CD14-positive monocyte (primary cell): ENCODE results near the gene FBXO4. TPM values are rescaled to one million over a fixed set of nuclear protein-coding genes. Genes with fewer than 3 reads are reported as not detected.

ENCODE experiments used
- DNase-seq, 3 donors: peaks; one replicate each; pipeline ENCODE4 v3.0.0-alpha.2; 2011 to 2022
- H2AFZ ChIP-seq: 2 replicates; pipeline ENCODE4 v1.6.0; 2012; ENCODE audit warnings: mild to moderate bottlenecking, low read depth, low read length, inconsistent platforms; ENCODE audit not compliant: insufficient read depth, poor library complexity, severe bottlenecking
- H3K27ac ChIP-seq, 2 donors: 1 replicate in 1 of 2; 2 replicates in 1 of 2; pipeline ENCODE4 v1.5.1; 2012 to 2013; ENCODE audit warnings: low read length in 2 of 2, control low read depth in 1 of 2, inconsistent platforms in 1 of 2, low read depth in 1 of 2, mild to moderate bottlenecking in 1 of 2
- H3K27me3 ChIP-seq, 2 donors: one replicate each; pipeline versions ENCODE4 v1.6.0 to v1.6.1; 2011 to 2013; ENCODE audit warnings: low read length in 2 of 2; ENCODE audit not compliant: control insufficient read depth in 2 of 2, insufficient read depth in 2 of 2
- H3K36me3 ChIP-seq, 2 donors: replicated peaks in 1 of 2; 1 replicate in 1 of 2; 2 replicates in 1 of 2; pipeline versions ENCODE4 v1.5.1 to v1.6.1; 2012 to 2013; ENCODE audit warnings: low read length in 2 of 2, control low read depth in 1 of 2, inconsistent platforms in 1 of 2, mild to moderate bottlenecking in 1 of 2; ENCODE audit not compliant: insufficient read depth in 2 of 2, control insufficient read depth in 1 of 2
- H3K4me1 ChIP-seq, 2 donors: 1 replicate in 1 of 2; 2 replicates in 1 of 2; pipeline versions ENCODE4 v1.5.1 to v1.6.1; 2012 to 2013; ENCODE audit warnings: low read length in 2 of 2, control low read depth in 1 of 2, inconsistent platforms in 1 of 2, mild to moderate bottlenecking in 1 of 2, moderate library complexity in 1 of 2; ENCODE audit not compliant: insufficient read depth in 2 of 2, control insufficient read depth in 1 of 2
- H3K4me2 ChIP-seq: replicated peaks from 2 replicates; pipeline ENCODE3; 2012; ENCODE audit warnings: low read length, moderate library complexity, mild to moderate bottlenecking; ENCODE audit not compliant: poor library complexity, severe bottlenecking; ENCODE audit errors: extremely low read depth
- H3K4me3 ChIP-seq, 3 experiments: fragments of 200-600 bp in 1 of 3; sonication (generic) in 1 of 3; replicated peaks in 1 of 3; 1 replicate in 2 of 3; 2 replicates in 1 of 3; pipeline ENCODE4 v1.5.1; 2011 to 2013; ENCODE audit warnings: low read length in 3 of 3, mild to moderate bottlenecking in 3 of 3, control low read depth in 2 of 3, low read depth in 2 of 3, inconsistent platforms in 1 of 3, moderate library complexity in 1 of 3
- H3K79me2 ChIP-seq: 2 replicates; pipeline ENCODE4 v1.6.0; 2012; ENCODE audit warnings: mild to moderate bottlenecking, control low read depth, inconsistent platforms, low read length, moderate library complexity; ENCODE audit not compliant: insufficient read depth
- H3K9ac ChIP-seq: 2 replicates; pipeline ENCODE4 v1.6.0; 2017; ENCODE audit warnings: low read length, mild to moderate bottlenecking; ENCODE audit not compliant: insufficient read depth, poor library complexity, severe bottlenecking
- H3K9me3 ChIP-seq, 2 donors: replicated peaks in 1 of 2; 1 replicate in 1 of 2; 2 replicates in 1 of 2; pipeline versions ENCODE4 v1.5.1 to v1.6.1; 2012 to 2013; ENCODE audit warnings: low read length in 2 of 2, control low read depth in 1 of 2; ENCODE audit not compliant: control insufficient read depth in 1 of 2, insufficient read depth in 1 of 2
- H4K20me1 ChIP-seq: 2 replicates; pipeline ENCODE4 v1.6.0; 2012; ENCODE audit warnings: mild to moderate bottlenecking, low read length, control low read depth, moderate library complexity; ENCODE audit not compliant: insufficient read depth
- H3K27ac Mint-ChIP-seq, 7 donors: one replicate each; pipeline ENCODE4 v1.8.0; 2020; ENCODE audit warnings: mild to moderate bottlenecking in 7 of 7, mixed read lengths in 7 of 7, moderate library complexity in 6 of 7, inconsistent platforms in 2 of 7
- H3K27me3 Mint-ChIP-seq, 3 donors: one replicate each; pipeline ENCODE4 v1.8.0; 2021 to 2022; ENCODE audit warnings: low read depth in 3 of 3, mild to moderate bottlenecking in 3 of 3, mixed read lengths in 3 of 3, moderate library complexity in 3 of 3, inconsistent platforms in 1 of 3
- H3K36me3 Mint-ChIP-seq, 2 donors: one replicate each; pipeline ENCODE4 v1.8.0; 2020; ENCODE audit warnings: mixed read lengths in 2 of 2, inconsistent platforms in 1 of 2, mild to moderate bottlenecking in 1 of 2
- H3K4me1 Mint-ChIP-seq: one replicate; pipeline ENCODE4 v1.8.0; 2020; ENCODE audit warnings: mild to moderate bottlenecking, mixed read lengths
- H3K4me3 Mint-ChIP-seq, 2 donors: one replicate each; pipeline ENCODE4 v1.8.0; 2020; ENCODE audit warnings: mild to moderate bottlenecking in 2 of 2, mixed read lengths in 2 of 2, moderate library complexity in 1 of 2
- H3K9me3 Mint-ChIP-seq, 7 donors: one replicate each; pipeline ENCODE4 v1.8.0; 2020 to 2022; ENCODE audit warnings: mixed read lengths in 7 of 7, mild to moderate bottlenecking in 6 of 7, moderate library complexity in 6 of 7, inconsistent platforms in 2 of 7
- CTCF ChIP-seq: fragments of 200-600 bp; IDR thresholded peaks from one replicate; pipeline ENCODE4 v1.8.0; 2022; ENCODE audit warnings: antibody characterized with exemption, mild to moderate bottlenecking
- WGBS: methylation state at CpG from one replicate; pipeline ENCODE4 v1.1.5; 2013; ENCODE audit warnings: missing lambda C conversion rate; ENCODE audit not compliant: insufficient coverage; 5-methylcytosine and 5-hydroxymethylcytosine counted together
- intact Hi-C, 2 donors: fragments of 100-400 bp; cut with micrococcal nuclease; formaldehyde crosslinking; loops; one replicate each; pipeline versions ENCODE4 v1.15.0 to v1.15.1; 2023
- polyA plus RNA-seq, 3 donors: library from polyadenylated mRNA; depleted of rRNA in 1 of 3; unstranded in 2 of 3; stranded (reverse) in 1 of 3; fragments of 300-500 nt in 2 of 3; fragments of >200 nt in 1 of 3; fragmentation: Illumina TruSeq in 2 of 3; gene quantifications; 1 replicate in 2 of 3; 2 replicates in 1 of 3; pipeline ENCODE4 v1.2.3, GENCODE V29; 2012 to 2021

FBXO4 gene
- polyA plus RNA-seq, 3 donors = 3.7 to 10.4 (median 8.7) TPM

GRCh38 chr5:41978676-41979075 is 53.6 kb downstream of the FBXO4 start:
- Histone ChIP-seq H3K9ac (no peak overlapping the region), H3K4me1 (no peaks in the 10 kb centered on the region), H2AFZ (no peak overlapping the region), H3K27ac (no peak overlapping the region), H3K79me2 (no peaks in the 10 kb centered on the region), H3K4me2 (no peak overlapping the region), H4K20me1 (no peaks in the 10 kb centered on the region), H3K36me3 (no peaks in the 10 kb centered on the region), H3K27me3 (no peaks in the 10 kb centered on the region), H3K9me3 (no peaks in the 10 kb centered on the region), H3K4me3 (no peak overlapping the region)
- no peaks in the 10 kb centered on the region for H3K4me1 Mint-ChIP-seq
- H3K27me3 Mint-ChIP-seq = peaks cover 0 to 3% (median 3%) of the 10 kb centered on the region in 3 donors
- no peak overlapping the region for H3K4me3 Mint-ChIP-seq
- H3K36me3 Mint-ChIP-seq = no peaks in the 10 kb centered on the region
- H3K27ac Mint-ChIP-seq = no peak overlapping the region
- no peak for TF ChIP-seq CTCF
- 100% methylated on average over 1 of the region's 1 CpG for WGBS
- no peak for DNase-seq
- H3K9me3 Mint-ChIP-seq = peaks cover 0 to 5% (median 0%) of the 10 kb centered on the region in 7 donors
- intact Hi-C loops = no loop called here

- H3K27me3 Mint-ChIP-seq = peaks cover 0 to 5% (median 3%) of the 10 kb centered on the region in 3 donors
- no peaks in the 10 kb centered on the region for H3K9me3 ChIP-seq
- no peak for DNase-seq
- H3K36me3 ChIP-seq = no peaks in the 10 kb centered on the region
- no peaks in the 10 kb centered on the region for H3K36me3 Mint-ChIP-seq
- no peak overlapping the region for H3K4me3 Mint-ChIP-seq
- H3K4me3 ChIP-seq = no peak overlapping the region
- H3K9me3 Mint-ChIP-seq = peaks cover 0 to 3% (median 0%) of the 10 kb centered on the region in 7 donors
- H3K4me2 ChIP-seq = no peak overlapping the region
- no peak for TF ChIP-seq CTCF
- no peaks in the 10 kb centered on the region for H3K4me1 ChIP-seq
- H3K27me3 ChIP-seq = no peaks in the 10 kb centered on the region
- no peaks in the 10 kb centered on the region for H4K20me1 ChIP-seq
- no peak overlapping the region for H3K9ac ChIP-seq
- WGBS = no CpG with 5 or more reads among the region's 2 CpGs
- H3K27ac ChIP-seq = no peak overlapping the region
- H2AFZ ChIP-seq = no peak overlapping the region
- H3K27ac Mint-ChIP-seq = no peak overlapping the region
- H3K4me1 Mint-ChIP-seq = no peaks in the 10 kb centered on the region
- H3K79me2 ChIP-seq = no peaks in the 10 kb centered on the region
- intact Hi-C loops = no loop called here
Measured at GRCh38 chr5:41980396-41980795, 55.3 kb downstream of the FBXO4 start.
